ENCODE results near the gene RASA2.

DNA sequence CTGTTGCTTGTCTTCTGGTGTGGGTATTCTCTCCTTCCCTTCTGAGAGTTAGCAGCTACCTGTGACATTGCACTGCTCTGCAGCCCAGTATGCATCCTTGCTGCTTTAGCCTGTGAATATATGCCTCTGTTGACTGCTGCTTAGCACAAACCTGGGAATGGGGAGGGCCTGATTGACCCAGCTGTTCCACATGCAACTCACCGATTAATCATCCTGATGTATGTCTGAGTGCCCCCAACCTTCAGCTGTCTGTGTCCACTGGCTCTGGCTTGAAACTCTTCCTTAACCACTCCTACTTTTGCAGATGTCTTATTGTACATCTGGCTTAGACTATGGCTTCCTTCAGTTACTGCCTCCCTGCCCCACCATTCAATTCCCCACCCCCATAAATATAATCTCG lies 119.1 kb downstream of the RASA2 start:
- TF ChIP-seq, protein P1, sequence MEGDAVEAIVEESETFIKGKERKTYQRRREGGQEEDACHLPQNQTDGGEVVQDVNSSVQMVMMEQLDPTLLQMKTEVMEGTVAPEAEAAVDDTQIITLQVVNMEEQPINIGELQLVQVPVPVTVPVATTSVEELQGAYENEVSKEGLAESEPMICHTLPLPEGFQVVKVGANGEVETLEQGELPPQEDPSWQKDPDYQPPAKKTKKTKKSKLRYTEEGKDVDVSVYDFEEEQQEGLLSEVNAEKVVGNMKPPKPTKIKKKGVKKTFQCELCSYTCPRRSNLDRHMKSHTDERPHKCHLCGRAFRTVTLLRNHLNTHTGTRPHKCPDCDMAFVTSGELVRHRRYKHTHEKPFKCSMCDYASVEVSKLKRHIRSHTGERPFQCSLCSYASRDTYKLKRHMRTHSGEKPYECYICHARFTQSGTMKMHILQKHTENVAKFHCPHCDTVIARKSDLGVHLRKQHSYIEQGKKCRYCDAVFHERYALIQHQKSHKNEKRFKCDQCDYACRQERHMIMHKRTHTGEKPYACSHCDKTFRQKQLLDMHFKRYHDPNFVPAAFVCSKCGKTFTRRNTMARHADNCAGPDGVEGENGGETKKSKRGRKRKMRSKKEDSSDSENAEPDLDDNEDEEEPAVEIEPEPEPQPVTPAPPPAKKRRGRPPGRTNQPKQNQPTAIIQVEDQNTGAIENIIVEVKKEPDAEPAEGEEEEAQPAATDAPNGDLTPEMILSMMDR (conservative IDR thresholded peaks at IDR 0.05): no peak
- TF ChIP-seq EZH2 (IDR thresholded peaks at IDR 0.05; ENCODE audit: low read depth): no peak

Data from PC-9 (cell line).